COLO668 (cell line): ENCODE results near the gene NPR3.
"Not testable (repeated sequence)": the region's sequence is repeated elsewhere in the genome, so short reads cannot be mapped to it uniquely, and the experiment has no call there.

Experiments
- DNase-seq: peaks from one replicate; lab custom pipeline; 2025; ENCODE audit not compliant: unreplicated experiment; lab: John Stamatoyannopoulos, UW

NPR3 gene

GRCh38 chr5:32760091-32760509, 49.0 kb downstream of the NPR3 start:
- no peak for DNase-seq

GRCh38 chr5:32765266-32765665, 54.1 kb downstream of the NPR3 start:
- DNase-seq, result no peak

GRCh38 chr5:32767948-32768467, 56.9 kb downstream of the NPR3 start:
- DNase-seq, result no peak

GRCh38 chr5:32769711-32770110, 58.6 kb downstream of the NPR3 start:
- no peak for DNase-seq

- no peak for DNase-seq
Measured at GRCh38 chr5:32770444-32770843, 59.3 kb downstream of the NPR3 start.

GRCh38 chr5:32771037-32771436, 59.9 kb downstream of the NPR3 start:
- no peak for DNase-seq

- DNase-seq, result no peak
Measured at GRCh38 chr5:32773944-32774343, 62.8 kb downstream of the NPR3 start.

GRCh38 chr5:32776200-32776599, 65.1 kb downstream of the NPR3 start:
- DNase-seq, result no peak

GRCh38 chr5:32777222-32777621, 66.1 kb downstream of the NPR3 start:
- no peak for DNase-seq

- no peak for DNase-seq
Measured at GRCh38 chr5:32777733-32778132, 66.6 kb downstream of the NPR3 start.

GRCh38 chr5:32778403-32778802, 67.3 kb downstream of the NPR3 start:
- no peak for DNase-seq

GRCh38 chr5:32779754-32780415, 68.8 kb downstream of the NPR3 start:
- DNase-seq, result no peak

GRCh38 chr5:32780508-32780919, 69.4 kb downstream of the NPR3 start:
- DNase-seq, result no peak

GRCh38 chr5:32783661-32784060, 72.5 kb downstream of the NPR3 start:
- no peak for DNase-seq

GRCh38 chr5:32785611-32786254, 74.6 kb downstream of the NPR3 start:
- no peak for DNase-seq

- no peak for DNase-seq
Measured at GRCh38 chr5:32786311-32786710, 75.2 kb downstream of the NPR3 start.

- DNase-seq, result no peak
Measured at GRCh38 chr5:32790411-32790951, 79.4 kb downstream of the NPR3 start.

- no peak for DNase-seq
Measured at GRCh38 chr5:32791536-32792243, 80.6 kb downstream of the NPR3 start.

GRCh38 chr5:32794086-32794485, 83.0 kb downstream of the NPR3 start:
- no peak for DNase-seq

- DNase-seq, result no peak
Measured at GRCh38 chr5:32802764-32803163, 91.6 kb downstream of the NPR3 start.

GRCh38 chr5:32803656-32804055, 92.5 kb downstream of the NPR3 start:
- DNase-seq, result no peak

GRCh38 chr5:32805462-32805861, 94.3 kb downstream of the NPR3 start:
- DNase-seq, result not testable (repeated sequence)
